Measurements from ENCODE around the gene MTHFD1. TPM values are rescaled to one million over a fixed set of nuclear protein-coding genes. Genes with fewer than 3 reads are reported as not detected.

Gene MTHFD1
- polyA plus RNA-seq, 2 of the 4 experiments (the other 2 are of a cell fraction), result 105 to 159 TPM

GRCh38 chr14:64503434-64504309 is 115.5 kb downstream of the MTHFD1 start, which contains the start of gene ZBTB25 (continued):
- no peak for TF ChIP-seq PBX3 (IDR thresholded peaks at IDR 0.05)
- no peak; the same call in 1 of the 2 replicates for TF ChIP-seq TFCP2L1 (CRISPR knock-in tag; IDR thresholded peaks at IDR 0.05)
- TF ChIP-seq MAZ (IDR thresholded peaks at IDR 0.05; ENCODE audit: borderline replicate concordance, low read depth, low read length), result 0 out of 2 replicates have a peak, but pooled peaks have one; percentile 16
- TF ChIP-seq KDM5A (IDR thresholded peaks at IDR 0.05), result no peak

- H3K4me2 ChIP-seq, result peak within 1 kb of the TSS; percentile 87
- CTCF ChIA-PET, result interaction anchor here (0.8 to 1.2 kb wide), 2 partner anchors 133 to 163 kb away, joined by 3 read pairs; no protein-coding TSS in a partner anchor
- 0% methylated on average over 6 of the region's 63 CpGs for WGBS (ENCODE audit: missing lambda C conversion rate)
- H3K4me3 ChIP-seq, result peak within 1 kb of the TSS; percentile 76
- ATAC-seq (peak; percentile 65 to 78), FAIRE-seq (no peak), DNase-seq (ENCODE audit: low read depth in 1 of 2, low spot score in 1 of 2) (peak; percentile 62 to 90)
- POLR2A ChIA-PET, result interaction anchor here (0.6 to 3.1 kb wide), 18 partner anchors 10 to 400 kb away, joined by 3 to 42 read pairs (median 4); partner anchors contain the start of genes HSPA2 and MTHFD1
- no peaks in the 10 kb centered on the region for H3K9me3 ChIP-seq
- peak within 1 kb of the TSS; percentile 96 to 97 for H3K27ac ChIP-seq
- H3K4me1 ChIP-seq, result peaks cover 62% of the 10 kb centered on the region
- no peak; the same call in 1 of the 2 replicates for TF ChIP-seq HOXA7 (CRISPR knock-in tag; IDR thresholded peaks at IDR 0.05)
- TF ChIP-seq PBX3 (IDR thresholded peaks at IDR 0.05), result peak; percentile 76; the same call in 1 of the 2 replicates
- no peak for TF ChIP-seq CBX8 (IDR thresholded peaks at IDR 0.05)
- peak; percentile 32; the same call in 1 of the 2 replicates for TF ChIP-seq MYC (IDR thresholded peaks at IDR 0.05; ENCODE audit: borderline replicate concordance, low read length)
- no peak for TF ChIP-seq RNF2 (IDR thresholded peaks at IDR 0.05; ENCODE audit: borderline replicate concordance, low read depth)
- TF ChIP-seq FOXS1 (CRISPR knock-in tag; IDR thresholded peaks at IDR 0.05), result 0 out of 2 replicates have a peak, but pooled peaks have one; percentile 37
- no peak for TF ChIP-seq HEYL (CRISPR knock-in tag; IDR thresholded peaks at IDR 0.05)
- TF ChIP-seq JUNB (IDR thresholded peaks at IDR 0.05), result no peak
- no peak for TF ChIP-seq CTCF (IDR thresholded peaks at IDR 0.05)
- no peak for TF ChIP-seq ELK1 (IDR thresholded peaks at IDR 0.05; ENCODE audit: low read depth, low read length)
- no peak for TF ChIP-seq BCL3 (IDR thresholded peaks at IDR 0.05)
- no peak for TF ChIP-seq TP53 (CRISPR knock-in tag; IDR thresholded peaks at IDR 0.05)
- TF ChIP-seq POLR2AphosphoS2 (conservative IDR thresholded peaks at IDR 0.05; ENCODE audit: low read length), result no peak
- TF ChIP-seq USF2 (IDR thresholded peaks at IDR 0.05), result no peak
- no peak for TF ChIP-seq BHLHE40 (IDR thresholded peaks at IDR 0.05; ENCODE audit: low read depth, low read length)
- no peak for TF ChIP-seq HOXB13 (CRISPR knock-in tag; IDR thresholded peaks at IDR 0.05; ENCODE audit: low read depth)
- TF ChIP-seq CHD2 (IDR thresholded peaks at IDR 0.05; ENCODE audit: low read length, partially characterized antibody), result no peak
- TF ChIP-seq NFE2L2 (conservative IDR thresholded peaks at IDR 0.05; ENCODE audit: low read length), result no peak
- TF ChIP-seq HMGXB4 (CRISPR knock-in tag; IDR thresholded peaks at IDR 0.05; ENCODE audit: borderline replicate concordance), result 0 out of 2 replicates have a peak, but pooled peaks have one; percentile 19
- TF ChIP-seq MAFK (IDR thresholded peaks at IDR 0.05; ENCODE audit: partially characterized antibody), result no peak
- peak; percentile 47; the same call in 1 of the 2 replicates for TF ChIP-seq RARB (CRISPR knock-in tag; IDR thresholded peaks at IDR 0.05)
- TF ChIP-seq POLR2A (IDR thresholded peaks at IDR 0.05; ENCODE audit: low read length), result peak; percentile 58
- peak; percentile 16; the same call in 1 of the 2 replicates for TF ChIP-seq MAX (IDR thresholded peaks at IDR 0.05)
- TF ChIP-seq KDM1A (IDR thresholded peaks at IDR 0.05; ENCODE audit: low read depth), result no peak
Measured at GRCh38 chr14:64504310-64504896, 116.2 kb downstream of the MTHFD1 start, which contains the start of gene ZBTB1. ZBTB1 (plus strand) TSS chr14:64504770; CDS start chr14:64521505, 16,735 bp downstream.

Data from A549 (cell line).